ENCODE results near the gene MAFB.

- TF ChIP-seq, protein P1, sequence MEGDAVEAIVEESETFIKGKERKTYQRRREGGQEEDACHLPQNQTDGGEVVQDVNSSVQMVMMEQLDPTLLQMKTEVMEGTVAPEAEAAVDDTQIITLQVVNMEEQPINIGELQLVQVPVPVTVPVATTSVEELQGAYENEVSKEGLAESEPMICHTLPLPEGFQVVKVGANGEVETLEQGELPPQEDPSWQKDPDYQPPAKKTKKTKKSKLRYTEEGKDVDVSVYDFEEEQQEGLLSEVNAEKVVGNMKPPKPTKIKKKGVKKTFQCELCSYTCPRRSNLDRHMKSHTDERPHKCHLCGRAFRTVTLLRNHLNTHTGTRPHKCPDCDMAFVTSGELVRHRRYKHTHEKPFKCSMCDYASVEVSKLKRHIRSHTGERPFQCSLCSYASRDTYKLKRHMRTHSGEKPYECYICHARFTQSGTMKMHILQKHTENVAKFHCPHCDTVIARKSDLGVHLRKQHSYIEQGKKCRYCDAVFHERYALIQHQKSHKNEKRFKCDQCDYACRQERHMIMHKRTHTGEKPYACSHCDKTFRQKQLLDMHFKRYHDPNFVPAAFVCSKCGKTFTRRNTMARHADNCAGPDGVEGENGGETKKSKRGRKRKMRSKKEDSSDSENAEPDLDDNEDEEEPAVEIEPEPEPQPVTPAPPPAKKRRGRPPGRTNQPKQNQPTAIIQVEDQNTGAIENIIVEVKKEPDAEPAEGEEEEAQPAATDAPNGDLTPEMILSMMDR (IDR thresholded peaks at IDR 0.05): no peak
- TF ChIP-seq POLR2A (IDR thresholded peaks at IDR 0.05): no peak
These were observed 10.7 kb downstream of the MAFB start for GRCh38 chr20:40678286-40678875.
